Measurements from ENCODE around the gene ATP6V1E1.
"Not testable (repeated sequence)": the region's sequence is repeated elsewhere in the genome, so short reads cannot be mapped to it uniquely, and the experiment has no call there.

Gene ATP6V1E1

DNA sequence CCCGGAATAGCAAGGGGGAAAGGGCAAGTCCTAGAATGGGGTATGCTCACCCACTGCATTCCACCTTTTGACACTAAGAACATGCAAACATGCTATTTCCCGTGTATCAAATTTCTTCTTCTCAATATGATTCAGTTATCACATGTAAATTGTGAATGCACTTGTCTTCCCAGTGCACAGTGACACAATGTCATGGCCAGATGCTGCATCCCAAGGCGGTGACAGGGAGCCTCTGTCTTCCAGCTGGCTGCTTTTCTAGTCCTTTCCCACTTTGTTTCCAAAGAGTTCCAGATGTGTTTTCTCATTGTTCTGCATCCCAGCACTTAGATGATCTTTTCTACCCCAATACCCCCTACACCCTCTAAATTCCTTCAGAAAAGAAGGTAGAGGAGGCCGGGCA is 52.9 kb downstream of the ATP6V1E1 start:
- Histone ChIP-seq H3K4me3 (ENCODE audit: low read length) (no peak overlapping the region), H3K27ac (ENCODE audit: low read depth, low read length) (no peak overlapping the region), H3K9ac (ENCODE audit: low read length) (no peak overlapping the region), H3K4me1 (ENCODE audit: control insufficient read depth, insufficient read depth, low read length) (peaks cover 7% of the 10 kb centered on the region), H3K36me3 (ENCODE audit: control insufficient read depth, insufficient read depth, low read length) (no peaks in the 10 kb centered on the region), H3K27me3 (ENCODE audit: control insufficient read depth, insufficient read depth, low read length) (no peaks in the 10 kb centered on the region)

GRCh38 chr22:17575151-17575550 is 53.4 kb downstream of the ATP6V1E1 start:
- no peaks in the 10 kb centered on the region for H3K27me3 ChIP-seq (ENCODE audit: control insufficient read depth, insufficient read depth, low read length)
- H3K36me3 ChIP-seq (ENCODE audit: control insufficient read depth, insufficient read depth, low read length), result no peaks in the 10 kb centered on the region
- H3K4me3 ChIP-seq (ENCODE audit: low read length), result no peak overlapping the region
- H3K9ac ChIP-seq (ENCODE audit: low read length), result no peak overlapping the region
- peaks cover 9% of the 10 kb centered on the region for H3K4me1 ChIP-seq (ENCODE audit: control insufficient read depth, insufficient read depth, low read length)
- no peak overlapping the region for H3K27ac ChIP-seq (ENCODE audit: low read depth, low read length)

DNA sequence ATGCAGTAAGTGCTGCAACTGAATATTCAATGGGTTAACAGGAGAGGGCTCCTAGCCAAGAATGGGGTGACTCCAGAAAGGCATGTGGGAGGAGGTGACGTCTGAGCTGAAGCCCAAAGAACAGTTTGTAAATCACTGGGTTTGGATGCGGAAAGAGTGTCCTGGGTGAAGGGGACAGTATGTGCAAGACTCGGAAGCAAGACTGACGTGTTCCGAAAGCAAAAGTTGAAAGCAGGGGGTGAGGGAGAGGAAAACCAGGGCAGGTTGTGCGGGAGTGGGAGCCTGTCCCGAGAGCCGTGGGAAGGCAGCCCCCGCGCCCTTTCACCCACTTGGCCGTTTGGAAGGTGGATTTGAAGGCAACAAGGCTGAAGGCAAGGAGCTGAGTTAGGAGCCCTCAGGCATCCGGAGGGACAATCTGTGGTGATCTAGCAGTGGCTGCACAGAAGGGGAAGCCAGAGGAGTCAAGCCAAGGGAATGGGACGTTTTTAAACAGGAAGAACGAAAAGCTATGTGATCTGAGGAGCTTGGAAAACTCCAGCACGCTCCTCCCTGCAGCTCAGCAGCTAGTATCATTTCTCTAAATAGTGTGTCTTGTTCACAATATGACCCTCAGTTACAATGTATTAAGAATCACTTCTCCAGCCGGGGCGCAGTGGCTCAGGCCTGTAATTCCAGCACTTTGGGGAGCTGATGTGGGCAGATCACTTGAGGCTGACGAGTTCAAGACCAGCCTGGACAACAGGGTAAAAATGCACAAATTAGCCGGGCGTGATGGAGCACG is 57.5 kb downstream of the ATP6V1E1 start:
- Histone ChIP-seq H3K4me1 (ENCODE audit: control insufficient read depth, insufficient read depth, low read length) (peaks cover 15% of the 10 kb centered on the region), H3K4me3 (ENCODE audit: low read length) (peak overlapping the region; percentile 53), H3K27me3 (ENCODE audit: control insufficient read depth, insufficient read depth, low read length) (no peaks in the 10 kb centered on the region), H3K36me3 (ENCODE audit: control insufficient read depth, insufficient read depth, low read length) (no peaks in the 10 kb centered on the region), H3K27ac (ENCODE audit: low read depth, low read length) (peak overlapping the region; percentile 92), H3K9ac (ENCODE audit: low read length) (peak overlapping the region; percentile 45)

GRCh38 chr22:17569971-17570511 is 58.5 kb downstream of the ATP6V1E1 start:
- no peaks in the 10 kb centered on the region for H3K36me3 ChIP-seq (ENCODE audit: control insufficient read depth, insufficient read depth, low read length)
- no peak overlapping the region for H3K4me3 ChIP-seq (ENCODE audit: low read length)
- H3K27me3 ChIP-seq (ENCODE audit: control insufficient read depth, insufficient read depth, low read length), result no peaks in the 10 kb centered on the region
- H3K4me1 ChIP-seq (ENCODE audit: control insufficient read depth, insufficient read depth, low read length), result peaks cover 15% of the 10 kb centered on the region
- peak overlapping the region; percentile 92 for H3K27ac ChIP-seq (ENCODE audit: low read depth, low read length)
- no peak overlapping the region for H3K9ac ChIP-seq (ENCODE audit: low read length)

- Histone ChIP-seq H3K4me1 (ENCODE audit: control insufficient read depth, insufficient read depth, low read length) (peaks cover 33% of the 10 kb centered on the region), H3K4me3 (ENCODE audit: low read length) (no peak overlapping the region), H3K36me3 (ENCODE audit: control insufficient read depth, insufficient read depth, low read length) (no peaks in the 10 kb centered on the region), H3K9ac (ENCODE audit: low read length) (no peak overlapping the region), H3K27me3 (ENCODE audit: control insufficient read depth, insufficient read depth, low read length) (no peaks in the 10 kb centered on the region), H3K27ac (ENCODE audit: low read depth, low read length) (no peak overlapping the region)
These were observed 61.8 kb downstream of the ATP6V1E1 start for GRCh38 chr22:17566776-17567175.

DNA sequence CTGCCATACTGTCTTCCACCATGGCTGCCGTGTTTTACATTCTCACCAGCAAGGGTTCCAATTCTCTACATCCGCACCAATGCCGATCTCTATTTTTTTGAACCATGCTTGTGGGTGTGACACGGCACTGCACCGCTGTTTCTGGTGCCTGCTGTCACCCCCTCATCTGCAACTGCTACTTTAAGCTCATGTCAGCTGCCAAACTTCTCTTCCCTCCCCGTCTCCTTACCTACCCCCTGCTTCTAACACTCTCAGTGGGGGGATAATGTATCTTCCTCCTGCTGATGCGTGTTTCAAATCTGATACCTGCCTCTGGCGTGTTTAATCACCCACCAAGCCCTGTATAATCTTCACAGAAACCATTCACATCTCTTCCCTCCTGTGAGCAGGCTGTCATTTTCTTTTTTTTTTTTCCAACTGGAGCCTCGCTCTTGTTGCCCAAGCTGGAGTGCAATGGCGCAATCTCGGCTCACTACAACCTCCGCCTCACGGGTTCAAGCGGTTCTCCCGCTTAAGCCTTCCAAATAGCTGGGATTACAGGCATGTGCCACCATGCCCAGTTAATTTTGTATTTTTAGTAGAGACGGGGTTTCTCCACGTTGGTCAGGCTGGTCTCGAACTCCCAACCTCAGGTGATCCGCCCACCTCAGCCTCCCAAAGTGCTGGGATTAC is 62.4 kb downstream of the ATP6V1E1 start:
- not testable (repeated sequence) for H3K9ac ChIP-seq (ENCODE audit: low read length); H3K27me3 ChIP-seq (ENCODE audit: control insufficient read depth, insufficient read depth, low read length)

DNA sequence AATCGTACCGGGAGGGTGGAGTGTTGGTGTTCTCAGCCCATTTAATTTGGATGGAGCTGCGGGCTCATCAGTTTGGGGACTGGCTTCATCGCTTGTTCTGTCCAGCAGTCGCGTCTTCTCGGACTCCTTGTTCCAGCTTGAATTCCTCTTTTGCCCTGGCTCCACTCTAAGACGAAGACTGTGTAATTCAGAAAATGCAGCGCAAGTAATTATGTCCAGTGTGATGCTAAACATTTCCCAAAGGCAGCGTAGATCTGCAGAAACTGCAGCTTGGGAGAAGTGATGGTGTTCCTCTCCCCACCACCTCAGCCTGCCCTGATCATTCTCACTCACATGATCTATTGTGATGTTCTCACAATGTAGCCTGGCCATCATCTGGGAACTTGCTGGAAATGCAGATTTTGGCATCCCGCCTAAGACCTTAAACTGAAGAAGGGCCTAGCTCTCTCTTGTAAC is 64.6 kb downstream of the ATP6V1E1 start:
- Histone ChIP-seq H3K4me3 (ENCODE audit: low read length) (peak overlapping the region; percentile 6), H3K27ac (ENCODE audit: low read depth, low read length) (peak overlapping the region; percentile 82)

More for the DNA sequence above, 62.4 kb downstream of the ATP6V1E1 start:
- H3K36me3 ChIP-seq (ENCODE audit: control insufficient read depth, insufficient read depth, low read length); H3K27ac ChIP-seq (ENCODE audit: low read depth, low read length); H3K4me3 ChIP-seq (ENCODE audit: low read length): not testable (repeated sequence)
- peaks cover 28% of the 10 kb centered on the region for H3K4me1 ChIP-seq (ENCODE audit: control insufficient read depth, insufficient read depth, low read length)

GRCh38 chr22:17562906-17563870 is 65.4 kb downstream of the ATP6V1E1 start, which contains the start of gene SLC25A18:
Gene SLC25A18, plus strand, starts transcription at chr22:17563498. Its CDS starts 16,447 bp downstream, at chr22:17579945.
- no peaks in the 10 kb centered on the region for H3K27me3 ChIP-seq (ENCODE audit: control insufficient read depth, insufficient read depth, low read length)
- no peaks in the 10 kb centered on the region for H3K36me3 ChIP-seq (ENCODE audit: control insufficient read depth, insufficient read depth, low read length)
- peaks cover 19% of the 10 kb centered on the region for H3K4me1 ChIP-seq (ENCODE audit: control insufficient read depth, insufficient read depth, low read length)
- no peak within 1 kb of the TSS for H3K9ac ChIP-seq (ENCODE audit: low read length)
- peak within 1 kb of the TSS; percentile 82 for H3K27ac ChIP-seq (ENCODE audit: low read depth, low read length)
- H3K4me3 ChIP-seq (ENCODE audit: low read length), result peak within 1 kb of the TSS; percentile 6

More for the DNA sequence above, 64.6 kb downstream of the ATP6V1E1 start:
- H3K9ac ChIP-seq (ENCODE audit: low read length), result no peak overlapping the region
- H3K27me3 ChIP-seq (ENCODE audit: control insufficient read depth, insufficient read depth, low read length), result no peaks in the 10 kb centered on the region
- H3K36me3 ChIP-seq (ENCODE audit: control insufficient read depth, insufficient read depth, low read length), result no peaks in the 10 kb centered on the region
- H3K4me1 ChIP-seq (ENCODE audit: control insufficient read depth, insufficient read depth, low read length), result peaks cover 19% of the 10 kb centered on the region

DNA sequence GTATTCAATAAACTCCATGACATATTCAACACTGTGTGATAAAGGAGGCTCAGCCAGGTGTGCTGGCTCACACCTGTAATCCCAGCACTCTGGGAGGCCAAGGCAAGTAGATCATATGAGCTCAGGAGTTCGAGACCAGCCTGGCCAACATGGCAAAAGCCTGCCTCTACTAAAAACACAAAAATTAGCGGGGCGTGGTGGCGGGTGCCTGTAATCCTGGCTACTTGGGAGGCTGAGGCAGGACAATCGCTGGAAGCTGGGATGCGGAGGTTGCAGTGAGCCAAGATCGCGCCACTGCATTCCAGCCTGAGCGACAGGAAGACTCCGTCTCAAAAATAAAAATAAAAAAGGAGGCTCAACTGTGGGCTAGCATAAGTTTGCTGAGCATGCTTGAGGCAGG is 69.4 kb downstream of the ATP6V1E1 start:
- Histone ChIP-seq H3K36me3 (ENCODE audit: control insufficient read depth, insufficient read depth, low read length) (no peaks in the 10 kb centered on the region), H3K27me3 (ENCODE audit: control insufficient read depth, insufficient read depth, low read length) (no peaks in the 10 kb centered on the region), H3K4me3 (ENCODE audit: low read length) (no peak overlapping the region), H3K4me1 (ENCODE audit: control insufficient read depth, insufficient read depth, low read length) (peaks cover 17% of the 10 kb centered on the region), H3K27ac (ENCODE audit: low read depth, low read length) (no peak overlapping the region), H3K9ac (ENCODE audit: low read length) (no peak overlapping the region)

DNA sequence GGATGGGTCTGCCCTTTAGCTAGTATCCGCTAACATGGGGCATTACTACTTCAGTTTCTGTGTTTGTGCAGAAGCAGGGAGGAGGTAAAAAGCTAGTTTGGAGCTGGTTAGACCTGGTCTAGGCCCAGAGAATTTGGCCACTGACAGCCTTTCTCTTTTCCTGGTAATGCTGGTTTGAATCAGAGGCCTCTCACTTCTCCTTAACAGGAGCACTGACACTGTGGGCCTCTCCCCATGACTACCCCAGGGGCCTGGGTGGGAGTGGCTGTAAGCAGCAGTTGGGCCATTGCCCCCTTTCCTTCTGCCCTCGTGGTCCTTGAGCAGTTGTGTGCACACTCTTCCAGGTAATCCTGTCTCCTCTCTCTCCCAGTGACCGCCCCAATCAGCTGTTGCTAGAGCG is 73.7 kb downstream of the ATP6V1E1 start:
- no peaks in the 10 kb centered on the region for H3K4me1 ChIP-seq (ENCODE audit: control insufficient read depth, insufficient read depth, low read length)
- no peaks in the 10 kb centered on the region for H3K36me3 ChIP-seq (ENCODE audit: control insufficient read depth, insufficient read depth, low read length)
- H3K27me3 ChIP-seq (ENCODE audit: control insufficient read depth, insufficient read depth, low read length), result no peaks in the 10 kb centered on the region
- H3K27ac ChIP-seq (ENCODE audit: low read depth, low read length), result no peak overlapping the region
- no peak overlapping the region for H3K4me3 ChIP-seq (ENCODE audit: low read length)
- no peak overlapping the region for H3K9ac ChIP-seq (ENCODE audit: low read length)

- no peak overlapping the region for H3K27ac ChIP-seq (ENCODE audit: low read depth, low read length)
These were observed 75.8 kb downstream of the ATP6V1E1 start for GRCh38 chr22:17552737-17553136.

DNA sequence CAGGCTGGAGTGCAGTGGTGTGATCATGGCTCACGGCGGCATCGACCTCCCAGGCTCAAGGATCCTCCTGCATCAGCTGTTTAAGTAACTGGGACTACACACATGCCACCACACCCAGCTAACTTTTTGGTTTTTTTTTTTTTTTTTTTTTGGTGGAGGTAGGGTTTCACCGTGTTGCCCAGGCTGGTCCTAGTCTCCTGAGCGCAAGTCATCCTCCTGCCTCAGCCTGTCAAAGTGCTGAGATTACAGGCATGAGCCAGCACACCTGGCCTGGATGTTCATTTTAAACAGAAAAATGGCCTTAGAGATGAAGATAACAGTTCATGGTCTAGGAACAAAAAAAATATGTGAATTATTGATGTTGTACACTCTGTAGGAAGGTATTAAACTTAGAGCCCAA is 78.9 kb downstream of the ATP6V1E1 start:
- Histone ChIP-seq H3K36me3 (ENCODE audit: control insufficient read depth, insufficient read depth, low read length) (no peaks in the 10 kb centered on the region), H3K27ac (ENCODE audit: low read depth, low read length) (no peak overlapping the region), H3K9ac (ENCODE audit: low read length) (no peak overlapping the region), H3K4me3 (ENCODE audit: low read length) (no peak overlapping the region), H3K4me1 (ENCODE audit: control insufficient read depth, insufficient read depth, low read length) (no peaks in the 10 kb centered on the region), H3K27me3 (ENCODE audit: control insufficient read depth, insufficient read depth, low read length) (no peaks in the 10 kb centered on the region)

More at GRCh38 chr22:17552737-17553136, 75.8 kb downstream of the ATP6V1E1 start:
- H3K4me1 ChIP-seq (ENCODE audit: control insufficient read depth, insufficient read depth, low read length), result no peaks in the 10 kb centered on the region
- no peaks in the 10 kb centered on the region for H3K36me3 ChIP-seq (ENCODE audit: control insufficient read depth, insufficient read depth, low read length)
- H3K27me3 ChIP-seq (ENCODE audit: control insufficient read depth, insufficient read depth, low read length), result no peaks in the 10 kb centered on the region
- no peak overlapping the region for H3K9ac ChIP-seq (ENCODE audit: low read length)
- H3K4me3 ChIP-seq (ENCODE audit: low read length), result no peak overlapping the region
